ENCODE data around the gene PRR5L. TPM values are rescaled to one million over a fixed set of nuclear protein-coding genes. Genes with fewer than 3 reads are reported as not detected.

PRR5L gene
- total RNA-seq, 1 donor from 2014 or later: 122 TPM

- H3K36me3 Mint-ChIP-seq (ENCODE audit: low read depth, unreplicated experiment): no peaks in the 10 kb centered on the region
- TF ChIP-seq CTCF (IDR thresholded peaks at IDR 0.05; ENCODE audit: unreplicated experiment): no peak
- H3K27me3 Mint-ChIP-seq (ENCODE audit: unreplicated experiment): peaks cover 6% of the 10 kb centered on the region
- no peak for DNase-seq (ENCODE audit: low spot score)
- H3K9me3 Mint-ChIP-seq (ENCODE audit: unreplicated experiment): no peaks in the 10 kb centered on the region
- no peak overlapping the region for H3K4me3 Mint-ChIP-seq (ENCODE audit: unreplicated experiment)
- H3K27ac Mint-ChIP-seq (ENCODE audit: unreplicated experiment): no peak overlapping the region
- no peaks in the 10 kb centered on the region for H3K4me1 Mint-ChIP-seq (ENCODE audit: unreplicated experiment)
Observed at GRCh38 chr11:36264011-36264972, 31.8 kb upstream of the PRR5L start.

GRCh38 chr11:36264973-36265344 lies 31.1 kb upstream of the PRR5L start:
- DNase-seq (ENCODE audit: low spot score): no peak
- Mint-ChIP-seq H3K9me3 (ENCODE audit: unreplicated experiment) (no peaks in the 10 kb centered on the region), H3K4me3 (ENCODE audit: unreplicated experiment) (no peak overlapping the region), H3K27ac (ENCODE audit: unreplicated experiment) (no peak overlapping the region), H3K36me3 (ENCODE audit: low read depth, unreplicated experiment) (no peaks in the 10 kb centered on the region), H3K27me3 (ENCODE audit: unreplicated experiment) (peaks cover 6% of the 10 kb centered on the region), H3K4me1 (ENCODE audit: unreplicated experiment) (no peaks in the 10 kb centered on the region)
- no peak for TF ChIP-seq CTCF (IDR thresholded peaks at IDR 0.05; ENCODE audit: unreplicated experiment)

GRCh38 chr11:36265793-36266628 lies 30.1 kb upstream of the PRR5L start:
- no peaks in the 10 kb centered on the region for H3K9me3 Mint-ChIP-seq (ENCODE audit: unreplicated experiment)
- peak; percentile 83 for TF ChIP-seq CTCF (IDR thresholded peaks at IDR 0.05; ENCODE audit: unreplicated experiment)
- no peak overlapping the region for H3K4me3 Mint-ChIP-seq (ENCODE audit: unreplicated experiment)
- no peak overlapping the region for H3K27ac Mint-ChIP-seq (ENCODE audit: unreplicated experiment)
- peak; percentile 73 for DNase-seq (ENCODE audit: low spot score)
- H3K27me3 Mint-ChIP-seq (ENCODE audit: unreplicated experiment): peaks cover 6% of the 10 kb centered on the region
- H3K36me3 Mint-ChIP-seq (ENCODE audit: low read depth, unreplicated experiment): no peaks in the 10 kb centered on the region
- H3K4me1 Mint-ChIP-seq (ENCODE audit: unreplicated experiment): no peaks in the 10 kb centered on the region

- Mint-ChIP-seq H3K27ac (ENCODE audit: unreplicated experiment) (no peak overlapping the region), H3K27me3 (ENCODE audit: unreplicated experiment) (peaks cover 6% of the 10 kb centered on the region), H3K9me3 (ENCODE audit: unreplicated experiment) (no peaks in the 10 kb centered on the region), H3K36me3 (ENCODE audit: low read depth, unreplicated experiment) (peaks cover 7% of the 10 kb centered on the region), H3K4me1 (ENCODE audit: unreplicated experiment) (no peaks in the 10 kb centered on the region), H3K4me3 (ENCODE audit: unreplicated experiment) (no peak overlapping the region)
- TF ChIP-seq CTCF (IDR thresholded peaks at IDR 0.05; ENCODE audit: unreplicated experiment): no peak
- DNase-seq (ENCODE audit: low spot score): no peak
Observed at GRCh38 chr11:36266767-36267166, 29.3 kb upstream of the PRR5L start.
